ENCODE results near the gene ZC3H12C. TPM values are rescaled to one million over a fixed set of nuclear protein-coding genes. Genes with fewer than 3 reads are reported as not detected.

Gene ZC3H12C
- total RNA-seq, 4 donors from 2014 or later: 2.3 to 27.6 (median 18.6) TPM

DNA sequence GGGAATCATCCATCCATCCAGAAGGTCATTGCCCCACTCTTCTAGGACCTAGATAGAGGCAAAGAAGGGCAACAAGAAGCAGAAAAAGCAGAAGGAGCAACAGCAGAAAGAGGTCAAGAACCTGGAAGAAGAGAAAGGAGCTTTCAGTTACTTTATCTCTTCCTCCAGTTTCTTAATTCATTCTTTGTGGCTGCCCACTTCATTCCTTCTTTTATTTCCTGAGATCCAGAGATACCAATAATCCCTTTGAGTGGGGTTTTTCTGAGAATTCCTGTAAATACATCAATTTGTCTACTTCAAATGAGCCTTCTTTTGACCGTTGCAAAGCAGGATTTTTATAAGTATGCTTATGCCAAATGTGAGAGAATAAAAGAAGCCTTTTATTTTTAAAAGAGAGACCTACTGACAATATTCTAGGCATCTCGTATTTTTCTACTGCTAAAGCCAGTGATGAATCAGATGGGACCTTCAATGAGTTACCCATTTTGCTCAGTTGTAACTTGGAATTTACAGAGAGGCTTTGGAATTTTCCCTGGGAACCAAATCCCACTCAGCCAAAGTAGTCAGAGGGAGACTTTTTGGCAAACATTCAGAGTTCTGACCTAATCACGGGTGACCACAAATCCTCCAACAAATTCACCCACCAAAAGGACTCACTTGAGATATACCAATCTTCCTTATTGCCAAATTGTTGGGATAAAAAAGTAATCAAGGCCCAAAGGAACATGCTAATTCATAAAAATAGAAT is 54.9 kb downstream of the ZC3H12C start:
- DNase-seq: no peak
- peaks cover 0 to 7% of the 10 kb centered on the region in 2 donors for H3K4me1 ChIP-seq
- H3K9me3 ChIP-seq: no peaks in the 10 kb centered on the region
- peak overlapping the region in 1 of 2 donors; percentile 5 for H3K27ac ChIP-seq
- H3K36me3 ChIP-seq: no peaks in the 10 kb centered on the region
- intact Hi-C loops (cut with DNase I; ENCODE audit: low total_unique reads): no loop called here
- no peaks in the 10 kb centered on the region for H3K27me3 ChIP-seq
- TF ChIP-seq POLR2A (IDR thresholded peaks at IDR 0.05): no peak
- TF ChIP-seq, protein P1, sequence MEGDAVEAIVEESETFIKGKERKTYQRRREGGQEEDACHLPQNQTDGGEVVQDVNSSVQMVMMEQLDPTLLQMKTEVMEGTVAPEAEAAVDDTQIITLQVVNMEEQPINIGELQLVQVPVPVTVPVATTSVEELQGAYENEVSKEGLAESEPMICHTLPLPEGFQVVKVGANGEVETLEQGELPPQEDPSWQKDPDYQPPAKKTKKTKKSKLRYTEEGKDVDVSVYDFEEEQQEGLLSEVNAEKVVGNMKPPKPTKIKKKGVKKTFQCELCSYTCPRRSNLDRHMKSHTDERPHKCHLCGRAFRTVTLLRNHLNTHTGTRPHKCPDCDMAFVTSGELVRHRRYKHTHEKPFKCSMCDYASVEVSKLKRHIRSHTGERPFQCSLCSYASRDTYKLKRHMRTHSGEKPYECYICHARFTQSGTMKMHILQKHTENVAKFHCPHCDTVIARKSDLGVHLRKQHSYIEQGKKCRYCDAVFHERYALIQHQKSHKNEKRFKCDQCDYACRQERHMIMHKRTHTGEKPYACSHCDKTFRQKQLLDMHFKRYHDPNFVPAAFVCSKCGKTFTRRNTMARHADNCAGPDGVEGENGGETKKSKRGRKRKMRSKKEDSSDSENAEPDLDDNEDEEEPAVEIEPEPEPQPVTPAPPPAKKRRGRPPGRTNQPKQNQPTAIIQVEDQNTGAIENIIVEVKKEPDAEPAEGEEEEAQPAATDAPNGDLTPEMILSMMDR (IDR thresholded peaks at IDR 0.05): no peak
- H3K4me3 ChIP-seq: no peak overlapping the region

DNA sequence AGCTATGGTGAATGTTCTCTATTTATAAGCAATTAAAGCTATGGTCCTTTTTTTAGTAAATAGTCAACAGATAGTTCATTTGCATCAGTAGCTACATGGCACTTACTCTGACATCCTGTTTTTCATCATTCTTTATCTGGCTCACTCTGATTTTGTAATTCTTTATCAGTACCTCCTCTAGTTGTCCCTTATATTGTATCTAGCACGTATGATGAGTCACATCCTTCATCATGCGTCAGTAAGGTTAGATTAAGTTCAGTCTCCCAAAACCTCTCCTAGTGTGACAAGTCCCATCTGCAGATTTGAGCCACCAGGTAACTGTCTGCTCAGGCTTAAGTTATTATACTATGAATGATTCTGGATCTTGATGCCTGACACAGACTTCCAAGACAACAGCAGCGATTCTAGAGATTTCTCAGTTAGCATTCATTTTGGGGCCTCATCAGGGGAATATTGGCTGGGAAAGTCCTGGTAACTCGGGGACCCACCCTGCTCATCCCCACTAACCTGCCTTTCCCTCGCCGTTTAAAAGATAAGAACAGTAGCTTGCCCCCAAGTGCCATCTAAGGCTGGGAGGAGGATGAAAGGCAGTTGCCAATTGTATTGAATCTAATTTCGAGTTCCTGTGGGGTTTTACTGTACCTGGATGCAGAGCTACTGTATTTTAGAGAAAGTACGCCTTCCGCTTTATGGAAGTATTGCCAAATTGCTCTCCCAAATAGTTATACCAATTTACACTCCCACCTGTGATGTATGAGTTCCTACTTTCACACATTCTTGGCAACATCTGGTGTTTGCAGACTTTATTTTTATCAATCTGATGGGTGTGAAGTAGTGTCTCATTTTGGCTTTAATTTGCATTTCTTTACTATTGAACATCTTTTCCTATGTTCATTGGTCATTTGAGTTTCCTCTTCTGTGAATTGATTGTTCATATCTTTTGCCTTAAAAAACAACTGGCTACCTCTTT is 55.9 kb downstream of the ZC3H12C start:
- Histone ChIP-seq H3K27ac (peak overlapping the region in 1 of 2 donors; percentile 5), H3K4me1 (peaks cover 0 to 7% of the 10 kb centered on the region in 2 donors), H3K4me3 (no peak overlapping the region), H3K27me3 (no peaks in the 10 kb centered on the region), H3K9me3 (no peaks in the 10 kb centered on the region), H3K36me3 (no peaks in the 10 kb centered on the region)
- intact Hi-C loops (cut with DNase I; ENCODE audit: low total_unique reads): no loop called here
- TF ChIP-seq, protein P1 (IDR thresholded peaks at IDR 0.05): no peak
- no peak for TF ChIP-seq POLR2A (IDR thresholded peaks at IDR 0.05)
- DNase-seq: no peak

DNA sequence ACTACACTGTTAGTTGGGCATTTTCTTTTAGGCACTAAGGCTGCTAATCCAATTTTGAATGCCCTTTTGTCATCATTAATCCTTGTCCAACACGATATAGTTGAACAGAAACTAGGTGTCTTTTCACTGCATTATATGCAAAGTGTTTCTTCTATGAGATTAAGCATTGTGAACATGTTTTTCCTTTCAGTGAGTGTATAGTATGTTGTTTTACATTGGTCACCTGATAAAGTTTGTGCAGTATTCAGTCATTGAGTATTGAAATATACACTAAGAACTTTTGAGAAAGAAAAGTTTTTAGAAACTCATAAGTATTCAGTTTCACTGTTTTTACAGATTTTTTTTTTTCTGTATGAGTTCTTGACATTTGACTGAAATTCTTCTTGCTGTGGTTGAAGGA is 59.0 kb downstream of the ZC3H12C start:
- no peak for DNase-seq
- no peaks in the 10 kb centered on the region for H3K36me3 ChIP-seq
- H3K4me3 ChIP-seq: no peak overlapping the region
- TF ChIP-seq, protein P1 (IDR thresholded peaks at IDR 0.05): no peak
- no peak for TF ChIP-seq POLR2A (IDR thresholded peaks at IDR 0.05)
- no peak overlapping the region for H3K27ac ChIP-seq
- intact Hi-C loops (cut with DNase I; ENCODE audit: low total_unique reads): no loop called here
- no peaks in the 10 kb centered on the region for H3K9me3 ChIP-seq
- H3K27me3 ChIP-seq: no peaks in the 10 kb centered on the region
- H3K4me1 ChIP-seq: peaks cover 0 to 7% of the 10 kb centered on the region in 2 donors

DNA sequence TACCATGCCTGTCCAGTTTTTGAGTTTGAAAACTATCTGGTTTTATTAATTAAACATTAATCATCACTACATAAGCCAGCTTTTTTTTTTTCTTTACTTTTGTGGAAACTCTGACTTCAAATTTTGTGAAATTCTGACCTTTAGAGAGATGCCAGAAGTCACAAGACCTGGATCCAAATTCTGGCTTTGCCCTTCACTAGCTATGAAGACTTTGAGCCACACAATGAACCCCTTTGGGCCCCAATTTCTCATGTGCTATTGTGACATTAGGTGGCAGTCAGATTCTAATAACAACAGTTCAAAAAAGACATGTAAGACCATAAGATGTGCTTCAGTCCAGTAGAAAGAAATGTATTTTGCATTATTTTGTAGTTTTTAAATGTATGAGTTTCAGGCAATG is 60.3 kb downstream of the ZC3H12C start:
- H3K4me1 ChIP-seq: peaks cover 0 to 2% of the 10 kb centered on the region in 2 donors
- no peak overlapping the region for H3K27ac ChIP-seq
- H3K27me3 ChIP-seq: no peaks in the 10 kb centered on the region
- H3K4me3 ChIP-seq: no peak overlapping the region
- intact Hi-C loops (cut with DNase I; ENCODE audit: low total_unique reads): no loop called here
- no peaks in the 10 kb centered on the region for H3K9me3 ChIP-seq
- TF ChIP-seq, protein P1 (IDR thresholded peaks at IDR 0.05): no peak
- no peak for TF ChIP-seq POLR2A (IDR thresholded peaks at IDR 0.05)
- no peak for DNase-seq
- H3K36me3 ChIP-seq: no peaks in the 10 kb centered on the region

DNA sequence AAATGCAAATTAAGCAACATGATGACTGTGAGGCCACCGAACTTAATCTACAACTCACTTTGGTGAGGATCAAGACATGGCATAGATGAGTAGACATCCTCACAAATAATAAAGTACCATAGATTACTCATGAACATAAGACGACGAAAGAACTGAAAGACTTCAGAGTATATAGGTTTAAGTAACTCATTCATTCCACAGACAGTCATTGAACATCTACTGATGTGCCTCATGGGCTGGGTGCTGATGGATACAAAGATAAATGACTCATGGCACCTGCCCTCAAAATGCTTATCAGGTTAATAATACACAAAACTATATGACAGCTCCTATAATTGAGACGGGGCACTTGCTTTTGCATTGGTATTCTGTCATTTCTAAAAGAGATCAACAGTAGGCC is 63.3 kb downstream of the ZC3H12C start:
- no peak for DNase-seq

More for the DNA sequence above, 63.3 kb downstream of the ZC3H12C start:
- Histone ChIP-seq H3K4me1 (no peaks in the 10 kb centered on the region), H3K4me3 (no peak overlapping the region), H3K27ac (no peak overlapping the region), H3K36me3 (no peaks in the 10 kb centered on the region), H3K27me3 (no peaks in the 10 kb centered on the region), H3K9me3 (no peaks in the 10 kb centered on the region)
- intact Hi-C loops (cut with DNase I; ENCODE audit: low total_unique reads): no loop called here
- no peak for TF ChIP-seq POLR2A (IDR thresholded peaks at IDR 0.05)
- TF ChIP-seq, protein P1 (IDR thresholded peaks at IDR 0.05): no peak
